ENCODE measurements around the gene FOSL1. TPM values are rescaled to one million over a fixed set of nuclear protein-coding genes. Genes with fewer than 3 reads are reported as not detected.

The FOSL1 gene
- total RNA-seq, 1 donor from 2014 or later, result not detected

DNA sequence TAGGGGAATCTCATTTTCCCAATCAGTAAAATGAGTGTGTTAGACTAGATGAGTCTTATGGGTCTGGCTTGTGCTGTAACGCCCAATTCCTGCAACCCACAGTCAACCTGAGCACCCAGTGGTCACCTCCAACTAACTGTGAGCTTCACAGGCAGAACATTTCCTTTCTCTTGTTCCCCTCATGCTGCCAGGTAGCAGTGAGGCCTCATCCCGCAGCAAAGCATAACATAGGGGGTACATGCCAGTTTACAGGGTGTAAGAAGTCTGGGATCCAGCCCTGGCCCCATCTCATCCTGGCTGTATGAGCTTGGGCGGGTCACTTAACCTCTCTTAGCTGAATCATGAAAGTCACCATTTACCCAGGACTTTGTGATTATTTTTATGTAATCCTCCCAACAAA is 31.3 kb downstream of the FOSL1 start:
- Mint-ChIP-seq H3K4me3 (ENCODE audit: unreplicated experiment) (no peak overlapping the region), H3K27ac (ENCODE audit: unreplicated experiment) (no peak overlapping the region), H3K36me3 (ENCODE audit: unreplicated experiment) (no peaks in the 10 kb centered on the region), H3K4me1 (ENCODE audit: low read depth, unreplicated experiment) (peaks cover 26% of the 10 kb centered on the region), H3K27me3 (ENCODE audit: unreplicated experiment) (peaks cover 25% of the 10 kb centered on the region), H3K9me3 (ENCODE audit: unreplicated experiment) (peaks cover 8% of the 10 kb centered on the region)
- TF ChIP-seq, protein P1, sequence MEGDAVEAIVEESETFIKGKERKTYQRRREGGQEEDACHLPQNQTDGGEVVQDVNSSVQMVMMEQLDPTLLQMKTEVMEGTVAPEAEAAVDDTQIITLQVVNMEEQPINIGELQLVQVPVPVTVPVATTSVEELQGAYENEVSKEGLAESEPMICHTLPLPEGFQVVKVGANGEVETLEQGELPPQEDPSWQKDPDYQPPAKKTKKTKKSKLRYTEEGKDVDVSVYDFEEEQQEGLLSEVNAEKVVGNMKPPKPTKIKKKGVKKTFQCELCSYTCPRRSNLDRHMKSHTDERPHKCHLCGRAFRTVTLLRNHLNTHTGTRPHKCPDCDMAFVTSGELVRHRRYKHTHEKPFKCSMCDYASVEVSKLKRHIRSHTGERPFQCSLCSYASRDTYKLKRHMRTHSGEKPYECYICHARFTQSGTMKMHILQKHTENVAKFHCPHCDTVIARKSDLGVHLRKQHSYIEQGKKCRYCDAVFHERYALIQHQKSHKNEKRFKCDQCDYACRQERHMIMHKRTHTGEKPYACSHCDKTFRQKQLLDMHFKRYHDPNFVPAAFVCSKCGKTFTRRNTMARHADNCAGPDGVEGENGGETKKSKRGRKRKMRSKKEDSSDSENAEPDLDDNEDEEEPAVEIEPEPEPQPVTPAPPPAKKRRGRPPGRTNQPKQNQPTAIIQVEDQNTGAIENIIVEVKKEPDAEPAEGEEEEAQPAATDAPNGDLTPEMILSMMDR (IDR thresholded peaks at IDR 0.05; ENCODE audit: partially characterized antibody, unreplicated experiment), result no peak
- DNase-seq, result no peak

DNA sequence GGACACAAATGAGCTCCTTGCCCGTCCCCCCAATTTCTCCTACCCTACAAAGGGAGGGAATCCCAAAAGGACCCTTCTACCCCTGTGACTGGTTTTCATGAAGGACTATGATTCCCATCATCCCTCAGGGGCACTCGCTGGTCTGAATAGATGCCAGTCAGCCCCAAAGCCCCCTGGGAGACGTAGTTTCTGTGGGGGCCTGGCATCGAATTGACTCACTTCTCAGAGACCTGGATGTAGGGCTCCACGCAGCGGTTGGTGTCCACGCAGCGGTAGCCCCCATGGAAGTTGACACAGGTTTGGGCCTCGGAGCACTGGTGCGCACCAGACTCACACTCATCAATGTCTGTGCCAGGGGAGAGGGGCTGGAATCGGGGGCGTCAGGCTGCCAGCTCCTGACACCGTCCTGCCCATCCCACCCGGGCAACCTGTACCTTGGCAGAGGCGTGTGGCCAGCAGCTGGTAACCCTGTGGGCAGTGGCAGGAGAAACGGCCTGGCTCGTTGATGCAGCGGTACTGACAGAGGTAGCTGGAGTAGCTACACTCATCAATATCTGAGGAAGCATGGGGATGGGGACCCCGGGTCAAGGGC is 32.0 kb downstream of the FOSL1 start:
- Mint-ChIP-seq H3K27me3 (ENCODE audit: unreplicated experiment) (peaks cover 24% of the 10 kb centered on the region), H3K36me3 (ENCODE audit: unreplicated experiment) (no peaks in the 10 kb centered on the region), H3K4me1 (ENCODE audit: low read depth, unreplicated experiment) (peaks cover 26% of the 10 kb centered on the region), H3K9me3 (ENCODE audit: unreplicated experiment) (peaks cover 8% of the 10 kb centered on the region), H3K27ac (ENCODE audit: unreplicated experiment) (peak overlapping the region; percentile 62), H3K4me3 (ENCODE audit: unreplicated experiment) (peak overlapping the region; percentile 75)
- TF ChIP-seq, protein P1 (IDR thresholded peaks at IDR 0.05; ENCODE audit: partially characterized antibody, unreplicated experiment), result no peak
- no peak for DNase-seq

DNA sequence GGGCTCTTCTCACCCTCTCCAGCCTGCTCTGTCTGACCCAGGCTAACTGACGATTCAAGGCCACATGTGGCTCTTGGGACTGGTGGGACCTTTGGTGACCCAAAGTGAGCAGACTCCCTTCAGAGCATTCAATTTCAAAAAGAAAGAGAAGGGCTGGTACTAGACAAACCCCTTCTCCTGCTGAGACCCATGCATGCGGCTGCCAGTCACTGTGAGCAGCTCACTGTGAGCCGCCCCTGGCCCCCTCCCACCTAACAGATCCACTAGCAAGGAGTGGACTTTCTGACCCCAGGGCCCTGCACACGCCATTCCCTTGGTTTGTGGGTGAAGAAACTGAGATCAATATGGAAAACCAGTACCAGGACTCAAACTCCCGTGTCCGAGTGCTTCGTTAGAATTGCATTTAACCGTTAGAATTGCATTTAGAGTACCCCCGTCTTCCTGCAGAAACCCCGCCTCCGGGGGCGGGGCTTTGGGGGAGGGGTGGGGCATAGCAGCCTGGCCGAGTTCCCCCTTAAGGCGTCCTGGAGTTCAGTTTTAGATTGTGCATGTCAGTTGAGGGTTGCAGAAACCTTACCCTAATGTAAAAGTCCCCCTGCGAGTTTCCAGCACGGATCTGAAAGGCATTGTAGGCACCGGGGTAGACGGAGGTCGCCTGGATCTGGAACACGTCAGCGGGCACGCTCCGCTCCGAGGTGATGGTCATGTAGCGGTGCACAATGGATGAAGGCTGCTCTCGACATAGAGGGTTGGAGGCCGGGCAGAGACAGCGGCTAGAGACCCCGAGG is 32.7 kb downstream of the FOSL1 start:
- Mint-ChIP-seq H3K9me3 (ENCODE audit: unreplicated experiment) (peaks cover 8% of the 10 kb centered on the region), H3K27me3 (ENCODE audit: unreplicated experiment) (peaks cover 23% of the 10 kb centered on the region), H3K36me3 (ENCODE audit: unreplicated experiment) (peaks cover 4% of the 10 kb centered on the region), H3K27ac (ENCODE audit: unreplicated experiment) (peak overlapping the region; percentile 62), H3K4me3 (ENCODE audit: unreplicated experiment) (peak overlapping the region; percentile 75), H3K4me1 (ENCODE audit: low read depth, unreplicated experiment) (peaks cover 23% of the 10 kb centered on the region)
- TF ChIP-seq, protein P1 (IDR thresholded peaks at IDR 0.05; ENCODE audit: partially characterized antibody, unreplicated experiment), result no peak
- DNase-seq, result peak; percentile 63

DNA sequence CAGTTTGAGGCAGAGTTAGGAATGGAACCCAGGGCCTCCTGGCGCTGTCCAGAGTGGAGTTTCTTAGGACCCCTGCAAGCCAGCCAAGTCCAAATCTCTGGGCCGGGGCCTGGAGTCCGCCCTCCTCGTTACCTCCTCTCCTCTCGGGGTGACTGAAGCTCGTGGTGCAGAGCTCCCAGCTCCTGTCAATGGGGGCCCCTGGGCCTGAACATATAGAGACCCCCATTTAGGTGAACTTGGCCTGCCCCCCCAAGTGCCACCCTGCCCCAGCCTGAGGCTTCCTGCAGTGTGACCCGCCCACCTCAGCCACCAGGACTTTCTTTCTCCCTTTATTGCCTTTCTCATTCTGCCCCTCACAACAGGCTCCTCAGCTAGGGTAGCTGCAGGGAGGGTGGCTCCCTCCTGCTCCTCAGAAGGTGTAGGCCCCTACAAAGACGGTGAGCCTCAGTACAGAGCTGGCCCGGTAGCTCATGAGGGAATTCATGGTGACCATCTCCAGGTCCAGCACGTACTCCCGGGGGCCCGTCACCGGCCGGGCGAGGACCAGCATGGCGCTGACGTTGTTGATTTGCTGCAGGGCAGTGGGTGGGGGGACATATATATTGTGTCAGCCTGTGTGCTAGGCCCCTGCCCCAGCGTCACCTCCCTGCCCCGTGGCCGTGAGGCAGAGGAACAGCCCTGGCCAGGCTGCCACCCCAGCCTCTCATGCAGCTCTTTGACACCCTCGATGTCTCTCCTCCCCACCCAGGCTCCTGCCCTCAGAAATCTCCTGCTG is 33.5 kb downstream of the FOSL1 start:
- Mint-ChIP-seq H3K27ac (ENCODE audit: unreplicated experiment) (no peak overlapping the region), H3K4me1 (ENCODE audit: low read depth, unreplicated experiment) (peaks cover 23% of the 10 kb centered on the region), H3K4me3 (ENCODE audit: unreplicated experiment) (no peak overlapping the region), H3K36me3 (ENCODE audit: unreplicated experiment) (peaks cover 4% of the 10 kb centered on the region), H3K9me3 (ENCODE audit: unreplicated experiment) (peaks cover 10% of the 10 kb centered on the region), H3K27me3 (ENCODE audit: unreplicated experiment) (peaks cover 22% of the 10 kb centered on the region)
- TF ChIP-seq, protein P1 (IDR thresholded peaks at IDR 0.05; ENCODE audit: partially characterized antibody, unreplicated experiment), result no peak
- DNase-seq, result no peak

All from glutamatergic neuron (in vitro differentiated cells).